OCI-LY7 (cell line): ENCODE results near the gene CD36.

Experiments
- CTCF ChIP-seq: fragments of 200-600 bp; sonication (generic); conservative IDR thresholded peaks from 2 replicates; pipeline ENCODE4 v1.5.1; 2014; ENCODE audit warnings: mild to moderate bottlenecking, antibody characterized with exemption, low read length, moderate library complexity, mixed read lengths
- EZH2phosphoT487 ChIP-seq: fragments of 200-600 bp; sonication (generic); IDR thresholded peaks from 2 replicates; pipeline ENCODE4 v1.6.1; 2018; ENCODE audit warnings: low read depth, borderline replicate concordance, mild to moderate bottlenecking, mixed run types, antibody characterized with exemption, low read length, moderate library complexity, mixed read lengths

- TF ChIP-seq CTCF, result no peak
- TF ChIP-seq EZH2phosphoT487, result no peak
Measured at GRCh38 chr7:80619741-80620140, 18.7 kb upstream of the CD36 start.
